Non-pigmented ciliary epithelial cell (primary cell): Measurements from ENCODE around the gene PRKCE.
A peak's percentile ranks its signal among the peaks of the same experiment; 100 is the strongest.

Source experiments
- DNase-seq: peaks from one replicate; pipeline ENCODE4 v3.0.0-alpha.2; 2010; ENCODE audit warnings: low read depth

Gene PRKCE

GRCh38 chr2:46075848-46076247 is 424.4 kb downstream of the PRKCE start:
- DNase-seq: no peak

GRCh38 chr2:46076251-46076650 is 424.8 kb downstream of the PRKCE start:
- no peak for DNase-seq

GRCh38 chr2:46076875-46077274 is 425.4 kb downstream of the PRKCE start:
- DNase-seq: no peak

GRCh38 chr2:46077522-46078107 is 426.1 kb downstream of the PRKCE start:
- DNase-seq: no peak

GRCh38 chr2:46079985-46080560 is 428.6 kb downstream of the PRKCE start:
- no peak for DNase-seq

- DNase-seq: no peak
Observed at GRCh38 chr2:46082531-46083485, 431.3 kb downstream of the PRKCE start.

- no peak for DNase-seq
Observed at GRCh38 chr2:46086578-46087070, 435.1 kb downstream of the PRKCE start.

GRCh38 chr2:46087492-46087891 is 436.0 kb downstream of the PRKCE start:
- DNase-seq: no peak

- no peak for DNase-seq
Observed at GRCh38 chr2:46091004-46091403, 439.5 kb downstream of the PRKCE start.

GRCh38 chr2:46091961-46092667 is 440.6 kb downstream of the PRKCE start:
- DNase-seq: no peak

- DNase-seq: no peak
Observed at GRCh38 chr2:46094689-46095088, 443.2 kb downstream of the PRKCE start.

DNA sequence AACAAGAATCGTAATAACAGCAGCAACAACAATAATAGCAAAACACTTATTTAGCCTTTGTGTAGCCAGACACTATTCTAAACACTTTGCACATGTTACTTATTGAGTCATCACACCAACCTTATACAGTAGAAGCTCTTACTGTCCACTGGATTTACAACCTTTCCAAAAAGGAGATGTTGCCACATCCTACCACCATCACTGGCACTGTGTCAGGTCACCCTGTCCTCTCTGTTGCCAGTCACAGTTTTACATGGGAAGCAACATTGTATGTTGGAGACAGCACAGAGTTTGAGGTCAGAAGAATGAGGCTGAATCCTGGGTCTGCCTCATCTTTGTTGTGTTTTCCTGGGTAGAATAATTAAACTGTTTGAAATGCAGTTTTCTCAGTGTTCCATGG is 444.4 kb downstream of the PRKCE start:
- no peak for DNase-seq

- DNase-seq: no peak
Observed at GRCh38 chr2:46096260-46096659, 444.8 kb downstream of the PRKCE start.

- DNase-seq: peak; percentile 96
Observed at GRCh38 chr2:46097714-46098480, 446.4 kb downstream of the PRKCE start.

- DNase-seq: no peak
Observed at GRCh38 chr2:46098621-46099062, 447.2 kb downstream of the PRKCE start.

DNA sequence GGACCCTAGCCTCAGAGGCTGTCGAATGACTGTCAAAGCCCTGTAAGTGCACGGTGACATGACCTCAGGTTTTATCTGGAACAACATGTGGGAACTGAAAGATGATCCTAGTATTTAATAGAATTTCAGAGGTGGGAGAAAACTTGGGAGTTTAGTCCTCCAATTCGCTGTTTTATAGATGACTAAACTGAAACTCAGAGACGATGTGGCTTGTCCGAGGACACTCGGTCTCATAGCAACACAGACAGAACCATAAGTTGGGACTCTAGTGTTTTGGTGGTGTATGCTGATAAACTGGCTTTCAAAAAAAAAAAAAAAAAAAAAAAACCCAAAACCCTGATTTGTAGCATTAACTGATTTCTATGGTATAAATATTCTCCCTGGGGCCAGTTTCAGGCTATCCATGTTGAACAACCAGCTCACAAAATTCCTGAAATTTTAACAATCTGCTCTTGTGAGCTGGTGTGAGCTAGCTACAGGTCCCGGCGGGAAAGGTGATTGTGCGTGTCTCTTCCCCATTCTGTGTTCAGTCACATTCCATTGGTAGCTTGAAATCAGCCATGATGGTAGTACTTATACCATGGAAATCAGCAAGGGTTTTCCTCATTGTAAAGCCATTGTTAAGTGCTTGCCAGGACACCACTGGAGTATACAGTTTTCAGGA is 450.2 kb downstream of the PRKCE start:
- no peak for DNase-seq

GRCh38 chr2:46106690-46107089 is 455.2 kb downstream of the PRKCE start:
- DNase-seq: no peak

DNA sequence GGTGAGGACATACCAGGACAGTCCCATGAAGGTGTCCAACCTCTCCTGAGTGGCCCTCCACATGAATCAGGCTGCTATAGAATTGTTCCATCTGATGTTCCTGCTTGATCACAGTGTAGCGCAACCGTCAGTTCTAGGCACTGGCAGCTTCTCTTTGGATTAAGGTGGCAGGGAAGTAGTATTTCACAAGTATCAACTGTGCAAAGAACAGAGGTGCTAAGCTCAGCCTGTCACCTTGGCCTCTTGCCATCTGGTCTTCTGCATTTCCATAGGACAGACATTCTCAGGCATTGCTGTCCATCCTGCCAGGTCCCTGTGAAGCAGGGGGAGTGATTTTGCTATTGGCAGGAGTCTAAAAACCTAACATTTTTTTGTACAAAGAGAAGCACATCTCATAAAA is 463.5 kb downstream of the PRKCE start:
- DNase-seq: no peak

DNA sequence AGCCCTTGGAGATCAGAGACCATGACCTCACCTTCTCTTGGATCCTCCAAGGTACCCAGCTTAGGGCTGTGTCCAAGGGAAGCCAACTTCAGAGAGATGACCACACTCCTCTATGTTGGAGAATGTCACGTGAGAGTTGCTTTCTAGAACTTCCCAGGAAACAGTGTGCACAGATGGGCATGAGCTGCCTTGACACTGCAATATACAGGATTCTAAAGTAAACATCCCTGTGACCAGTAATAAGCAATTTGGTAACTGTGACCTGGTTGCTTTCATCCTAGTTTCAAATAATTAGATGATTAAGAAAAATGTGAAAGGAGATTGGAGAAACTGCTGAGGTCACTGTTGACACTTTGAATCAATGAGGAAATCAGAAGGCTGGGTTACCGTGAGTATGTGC is 464.7 kb downstream of the PRKCE start:
- DNase-seq: no peak

DNA sequence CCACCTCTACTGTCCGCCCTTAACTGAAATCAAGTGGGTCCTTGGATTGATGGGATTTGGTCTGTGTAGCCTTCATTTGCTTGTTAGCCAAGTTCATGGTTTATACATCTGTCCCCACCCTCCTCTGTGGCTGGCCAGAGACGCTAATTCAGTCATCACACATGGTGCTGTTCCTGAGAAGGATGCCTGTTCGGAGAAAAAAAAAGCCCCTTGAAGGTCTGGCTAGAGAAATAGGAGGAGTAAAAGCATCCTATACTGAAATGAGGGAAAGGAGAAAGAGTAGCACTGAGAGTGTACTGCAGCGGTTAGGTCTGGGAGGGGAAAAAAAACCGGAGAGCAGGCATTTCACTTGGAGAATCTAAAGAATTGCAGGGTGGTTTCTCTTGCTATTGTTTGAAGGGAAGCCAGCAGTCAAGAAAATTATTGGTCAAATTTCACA is 465.1 kb downstream of the PRKCE start:
- no peak for DNase-seq

DNA sequence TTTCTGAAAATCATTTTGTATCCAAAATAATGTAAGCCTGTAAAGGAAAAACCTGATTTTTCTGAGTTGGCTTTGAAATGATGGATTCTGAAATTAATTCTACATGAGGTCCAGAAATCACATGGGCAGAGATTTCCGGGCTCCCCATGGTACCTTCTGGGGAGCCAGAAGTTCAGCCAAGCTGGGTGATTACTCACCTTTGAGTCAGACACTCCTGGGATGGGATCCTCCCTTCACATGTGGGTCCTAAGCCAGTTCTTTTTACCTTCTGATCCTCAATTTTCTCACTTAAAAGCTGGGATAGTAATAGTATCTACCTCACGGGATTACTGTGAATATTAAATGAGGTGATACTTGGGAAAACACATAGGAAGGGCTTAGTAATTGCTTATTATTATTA is 465.9 kb downstream of the PRKCE start:
- DNase-seq: no peak
